ENCODE data around the gene ANKRD13A. TPM values are rescaled to one million over a fixed set of nuclear protein-coding genes. Genes with fewer than 3 reads are reported as not detected.

ANKRD13A gene
- 24.6 and 25.9 TPM in 2 replicates for total RNA-seq (2014; rRNA removed; shearing (Covaris generic))

DNA sequence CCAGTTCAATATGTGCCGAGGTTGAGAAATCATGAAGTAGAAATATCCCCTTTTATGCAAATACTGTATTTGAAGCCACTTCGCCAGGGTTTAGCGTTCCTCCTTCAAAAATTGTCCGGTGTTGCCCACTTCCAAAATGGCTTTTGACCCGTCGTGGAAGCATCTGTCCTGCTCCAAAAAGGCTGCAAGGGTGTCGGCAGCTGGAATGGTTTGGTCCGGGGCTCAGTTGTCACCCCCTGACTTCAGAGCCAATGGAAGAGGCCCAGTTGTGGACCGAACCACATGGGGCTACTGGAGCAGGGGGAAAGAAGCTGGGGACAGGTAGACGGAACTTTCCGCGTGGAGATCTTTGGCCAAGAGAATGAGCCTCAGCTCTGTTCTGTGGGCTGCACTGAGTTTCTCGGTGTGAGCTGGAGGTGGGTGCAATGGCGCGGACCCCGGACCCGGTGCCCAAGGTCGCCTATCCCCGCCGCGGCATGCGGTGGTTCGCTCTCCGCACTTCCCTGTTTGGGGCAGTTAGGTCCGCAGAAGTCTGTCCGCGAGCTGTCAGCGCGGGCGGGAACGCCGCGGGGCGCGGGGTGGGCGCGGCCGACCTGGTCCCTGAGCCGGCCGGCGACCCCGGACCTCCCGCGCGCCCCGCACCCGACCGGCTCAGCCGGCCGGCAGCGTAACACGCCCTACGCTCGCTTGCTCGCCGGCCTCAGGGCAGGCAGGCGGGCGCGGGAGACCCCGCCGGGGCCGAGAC is at the start of gene ANKRD13A:
Gene ANKRD13A (plus strand): TSS at position 527 of the 745 bp plus-strand sequence. CDS start 259 bp downstream, outside the sequence.
- H3K4me3 ChIP-seq (ENCODE audit: insufficient read depth, low read depth, low read length), result peak within 1 kb of the TSS; percentile 73
- peak; percentile 90 for DNase-seq
- no peaks in the 10 kb centered on the region for H3K36me3 ChIP-seq (replicated peaks; ENCODE audit: control insufficient read depth, insufficient read depth, low read length)
- peaks cover 9% of the 10 kb centered on the region for H3K27me3 ChIP-seq (ENCODE audit: control insufficient read depth, insufficient read depth, low read length)

- Histone ChIP-seq H3K27me3 (ENCODE audit: control insufficient read depth, insufficient read depth, low read length) (no peaks in the 10 kb centered on the region), H3K4me3 (ENCODE audit: insufficient read depth, low read depth, low read length) (no peak overlapping the region), H3K36me3 (replicated peaks; ENCODE audit: control insufficient read depth, insufficient read depth, low read length) (peaks cover 17% of the 10 kb centered on the region)
- DNase-seq, result no peak
These were observed 48.6 kb upstream of the ANKRD13A start for GRCh38 chr12:109950625-109951024.

GRCh38 chr12:109951136-109951535 is 48.1 kb upstream of the ANKRD13A start:
- DNase-seq, result no peak
- Histone ChIP-seq H3K4me3 (ENCODE audit: insufficient read depth, low read depth, low read length) (no peak overlapping the region), H3K36me3 (replicated peaks; ENCODE audit: control insufficient read depth, insufficient read depth, low read length) (peaks cover 17% of the 10 kb centered on the region), H3K27me3 (ENCODE audit: control insufficient read depth, insufficient read depth, low read length) (no peaks in the 10 kb centered on the region)

DNA sequence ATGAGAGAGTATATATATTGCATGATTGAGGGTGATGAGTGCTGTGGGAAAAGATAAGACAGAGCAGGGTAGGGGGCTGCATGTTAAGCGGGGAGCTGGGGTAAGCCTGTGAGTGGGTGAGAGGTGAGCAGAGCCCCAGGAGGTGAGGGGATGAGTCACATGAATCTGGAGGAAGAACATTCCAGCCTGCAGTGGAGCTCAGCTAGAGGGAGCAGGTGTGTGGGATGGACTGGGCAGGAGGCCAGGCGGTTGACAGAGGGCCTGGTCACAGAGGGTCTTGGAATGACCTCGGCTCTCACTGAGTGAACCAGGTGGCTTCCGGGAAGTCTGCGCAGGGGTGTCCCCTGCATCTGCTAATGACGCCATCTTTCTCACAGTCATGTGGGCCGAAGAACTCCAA is 47.5 kb upstream of the ANKRD13A start:
- DNase-seq, result peak; percentile 47

DNA sequence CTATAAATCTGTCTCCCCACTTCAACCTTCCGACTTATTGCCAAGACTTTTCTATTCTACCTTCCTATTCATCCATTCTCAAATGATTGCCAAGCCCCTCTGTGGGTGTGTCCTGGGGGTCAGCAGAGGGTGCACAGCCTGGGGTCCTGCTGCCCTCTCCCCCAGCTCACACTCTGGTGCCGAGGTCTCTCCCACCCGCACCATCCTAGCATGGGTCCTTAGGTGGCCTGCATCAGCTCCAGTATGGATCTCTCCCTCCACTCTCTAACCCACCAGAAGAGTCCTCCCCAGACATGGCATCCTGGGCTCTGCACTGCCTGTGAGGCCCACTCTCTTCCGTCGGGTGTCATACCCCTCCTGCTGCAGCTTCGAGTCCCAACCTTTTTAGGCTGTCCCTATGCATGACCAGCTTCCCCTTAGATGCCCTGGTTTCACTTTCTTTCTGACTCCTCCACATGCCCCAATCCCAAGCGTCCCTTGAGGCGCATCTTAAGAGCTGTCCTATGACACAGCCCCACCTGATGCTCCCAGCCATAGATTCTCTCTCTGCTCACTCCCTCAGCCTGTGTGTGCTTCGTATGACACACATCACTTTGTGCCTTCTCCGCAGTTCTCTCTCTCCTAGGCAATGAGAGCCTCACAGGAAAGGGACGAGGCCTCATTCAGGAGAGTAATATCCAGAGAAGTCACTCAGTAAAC is 46.9 kb upstream of the ANKRD13A start:
- H3K27me3 ChIP-seq (ENCODE audit: control insufficient read depth, insufficient read depth, low read length), result no peaks in the 10 kb centered on the region
- H3K4me3 ChIP-seq (ENCODE audit: insufficient read depth, low read depth, low read length), result no peak overlapping the region
- peaks cover 15% of the 10 kb centered on the region for H3K36me3 ChIP-seq (replicated peaks; ENCODE audit: control insufficient read depth, insufficient read depth, low read length)
- DNase-seq, result no peak

More for the DNA sequence above, 47.5 kb upstream of the ANKRD13A start:
- Histone ChIP-seq H3K36me3 (replicated peaks; ENCODE audit: control insufficient read depth, insufficient read depth, low read length) (peaks cover 17% of the 10 kb centered on the region), H3K4me3 (ENCODE audit: insufficient read depth, low read depth, low read length) (no peak overlapping the region), H3K27me3 (ENCODE audit: control insufficient read depth, insufficient read depth, low read length) (no peaks in the 10 kb centered on the region)

DNA sequence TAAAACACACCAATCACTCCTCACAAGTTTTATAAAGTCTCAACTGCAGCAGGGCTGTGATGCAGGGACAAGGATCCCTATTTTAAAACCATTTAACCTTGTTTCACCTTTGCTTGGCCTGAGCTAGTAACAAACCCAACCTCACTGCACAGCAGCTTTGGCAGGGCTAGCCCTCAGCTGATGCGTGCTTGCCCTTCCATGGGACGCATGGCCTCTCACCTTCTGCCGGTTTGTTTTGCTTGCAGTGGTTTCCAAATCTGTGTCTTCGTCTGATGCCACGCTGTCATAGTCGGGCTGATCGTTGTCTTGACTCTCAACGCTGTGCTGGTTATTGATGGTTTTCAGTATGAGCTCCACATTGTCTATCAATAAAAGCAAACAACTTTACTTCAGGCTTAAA is 46.4 kb upstream of the ANKRD13A start:
- H3K27me3 ChIP-seq (ENCODE audit: control insufficient read depth, insufficient read depth, low read length), result no peaks in the 10 kb centered on the region
- peaks cover 15% of the 10 kb centered on the region for H3K36me3 ChIP-seq (replicated peaks; ENCODE audit: control insufficient read depth, insufficient read depth, low read length)
- DNase-seq, result no peak
- H3K4me3 ChIP-seq (ENCODE audit: insufficient read depth, low read depth, low read length), result no peak overlapping the region

DNA sequence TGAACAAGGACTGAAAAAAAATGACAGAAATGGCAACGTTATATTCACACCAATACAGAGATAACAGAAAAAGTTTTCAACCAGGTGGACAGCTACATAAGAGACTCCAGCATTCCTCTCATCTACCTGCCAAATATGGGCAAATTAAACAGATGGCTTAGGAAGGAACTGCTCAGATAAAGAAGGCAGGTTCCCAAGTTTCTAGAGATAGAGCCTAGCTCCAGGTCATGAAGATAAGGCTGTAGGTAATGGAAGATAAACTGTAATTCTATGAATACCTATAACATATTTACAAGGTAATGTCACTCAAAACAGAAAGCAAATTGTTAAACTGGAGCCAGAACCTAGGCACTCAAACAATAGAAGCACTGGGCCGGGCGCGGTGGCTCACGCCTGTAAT is 45.6 kb upstream of the ANKRD13A start:
- no peak overlapping the region for H3K4me3 ChIP-seq (ENCODE audit: insufficient read depth, low read depth, low read length)
- peaks cover 15% of the 10 kb centered on the region for H3K36me3 ChIP-seq (replicated peaks; ENCODE audit: control insufficient read depth, insufficient read depth, low read length)
- DNase-seq, result no peak
- H3K27me3 ChIP-seq (ENCODE audit: control insufficient read depth, insufficient read depth, low read length), result no peaks in the 10 kb centered on the region

- Histone ChIP-seq H3K4me3 (ENCODE audit: insufficient read depth, low read depth, low read length) (no peak overlapping the region), H3K27me3 (ENCODE audit: control insufficient read depth, insufficient read depth, low read length) (no peaks in the 10 kb centered on the region), H3K36me3 (replicated peaks; ENCODE audit: control insufficient read depth, insufficient read depth, low read length) (peaks cover 1% of the 10 kb centered on the region)
- no peak for DNase-seq
These were observed 40.9 kb upstream of the ANKRD13A start for GRCh38 chr12:109958374-109958773.

- no peak for DNase-seq
- Histone ChIP-seq H3K4me3 (ENCODE audit: insufficient read depth, low read depth, low read length) (no peak overlapping the region), H3K27me3 (ENCODE audit: control insufficient read depth, insufficient read depth, low read length) (no peaks in the 10 kb centered on the region), H3K36me3 (replicated peaks; ENCODE audit: control insufficient read depth, insufficient read depth, low read length) (peaks cover 1% of the 10 kb centered on the region)
These were observed 39.7 kb upstream of the ANKRD13A start for GRCh38 chr12:109959411-109960093.

GRCh38 chr12:109961201-109961600 is 38.0 kb upstream of the ANKRD13A start:
- peaks cover 1% of the 10 kb centered on the region for H3K36me3 ChIP-seq (replicated peaks; ENCODE audit: control insufficient read depth, insufficient read depth, low read length)
- no peaks in the 10 kb centered on the region for H3K27me3 ChIP-seq (ENCODE audit: control insufficient read depth, insufficient read depth, low read length)
- no peak for DNase-seq
- no peak overlapping the region for H3K4me3 ChIP-seq (ENCODE audit: insufficient read depth, low read depth, low read length)

DNA sequence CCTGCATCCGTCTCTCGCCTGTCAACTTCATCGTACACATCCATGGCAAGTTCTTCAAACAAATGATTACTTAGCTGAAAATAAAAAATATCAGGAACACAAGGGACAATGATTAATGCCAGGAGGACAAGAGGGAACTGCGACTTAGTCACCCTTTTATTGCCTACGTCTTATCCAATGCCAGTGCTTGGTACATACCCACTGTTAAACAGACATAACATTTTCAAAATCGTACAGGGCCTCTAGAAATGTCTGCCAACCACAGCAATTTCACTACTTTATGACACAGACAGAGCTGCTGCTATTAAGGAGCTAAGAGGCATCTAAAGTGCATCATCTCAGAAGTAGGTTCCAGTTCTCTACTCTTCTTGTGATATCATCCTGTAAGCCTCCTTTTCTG is 37.6 kb upstream of the ANKRD13A start:
- Histone ChIP-seq H3K27me3 (ENCODE audit: control insufficient read depth, insufficient read depth, low read length) (no peaks in the 10 kb centered on the region), H3K4me3 (ENCODE audit: insufficient read depth, low read depth, low read length) (no peak overlapping the region), H3K36me3 (replicated peaks; ENCODE audit: control insufficient read depth, insufficient read depth, low read length) (peaks cover 1% of the 10 kb centered on the region)
- no peak for DNase-seq

DNA sequence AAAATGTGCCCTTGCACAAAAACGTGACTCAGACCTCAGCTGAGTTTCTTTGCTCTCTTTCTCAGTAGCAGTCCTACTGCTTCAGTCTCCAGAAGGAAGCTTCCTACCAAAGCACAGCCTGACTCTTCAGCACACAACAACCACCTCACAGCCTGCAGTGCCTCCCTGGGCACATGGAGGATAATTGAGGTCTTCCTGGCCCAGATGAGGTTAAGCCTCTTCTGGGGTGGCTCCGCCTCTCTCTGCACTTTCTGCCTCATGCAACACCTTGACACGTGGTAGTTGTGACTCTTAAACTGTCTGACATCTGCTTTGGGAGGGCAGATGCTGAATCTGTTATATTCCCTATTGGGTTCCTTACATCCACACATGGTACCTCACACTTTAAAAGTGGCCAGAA is 36.8 kb upstream of the ANKRD13A start:
- H3K27me3 ChIP-seq (ENCODE audit: control insufficient read depth, insufficient read depth, low read length), result no peaks in the 10 kb centered on the region
- H3K4me3 ChIP-seq (ENCODE audit: insufficient read depth, low read depth, low read length), result no peak overlapping the region
- no peak for DNase-seq
- peaks cover 1% of the 10 kb centered on the region for H3K36me3 ChIP-seq (replicated peaks; ENCODE audit: control insufficient read depth, insufficient read depth, low read length)

DNA sequence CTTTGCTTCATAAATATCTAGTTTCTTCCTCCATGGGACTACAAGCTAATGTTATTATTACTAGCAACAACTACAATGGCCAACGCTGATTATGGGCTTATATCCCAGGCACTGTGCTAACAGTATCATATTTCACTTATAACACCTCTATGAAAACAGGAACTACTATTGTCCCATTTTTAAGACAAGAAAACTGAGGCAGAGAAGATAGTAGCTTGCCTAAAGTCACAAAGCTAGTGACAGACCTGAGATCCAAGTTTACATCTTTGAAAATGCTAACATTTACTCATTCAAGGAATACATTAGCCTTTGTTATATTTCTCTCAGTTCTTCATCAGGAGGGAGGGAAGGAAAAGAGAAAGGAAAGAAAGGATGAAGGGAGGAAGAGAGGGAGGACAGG is 35.9 kb upstream of the ANKRD13A start:
- DNase-seq, result no peak
- Histone ChIP-seq H3K4me3 (ENCODE audit: insufficient read depth, low read depth, low read length) (no peak overlapping the region), H3K27me3 (ENCODE audit: control insufficient read depth, insufficient read depth, low read length) (no peaks in the 10 kb centered on the region), H3K36me3 (replicated peaks; ENCODE audit: control insufficient read depth, insufficient read depth, low read length) (peaks cover 1% of the 10 kb centered on the region)

DNA sequence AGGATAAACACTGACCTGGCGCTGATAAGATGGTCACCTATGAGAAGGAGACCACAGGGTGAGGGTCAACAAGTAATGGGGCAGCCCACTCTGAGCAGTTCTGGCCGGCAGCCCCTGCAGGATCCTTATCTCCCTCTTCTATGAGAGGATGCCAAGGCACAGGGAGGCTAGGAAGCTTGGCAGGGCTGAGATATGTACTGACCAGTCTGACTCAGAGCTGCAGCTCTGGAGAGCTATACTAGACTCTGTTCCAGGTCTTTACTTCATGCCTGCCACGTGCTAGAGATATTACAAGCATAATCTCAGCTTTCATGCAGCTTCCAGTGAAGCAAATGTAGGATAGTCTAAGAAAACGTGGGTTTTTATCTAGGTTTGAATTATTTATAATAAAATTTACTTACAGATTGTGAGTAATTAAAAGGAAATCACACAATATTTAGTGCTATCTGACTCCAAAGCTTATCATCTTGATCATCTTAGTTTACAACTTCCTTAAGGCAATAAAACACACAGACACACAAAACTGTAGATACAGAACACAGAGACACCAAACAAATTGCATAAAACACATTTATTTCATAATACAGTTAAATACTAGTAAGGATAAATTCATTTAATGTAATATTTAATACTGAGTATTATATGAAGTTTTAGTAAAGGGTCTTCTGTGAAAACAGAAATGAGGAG is 35.3 kb upstream of the ANKRD13A start:
- peaks cover 1% of the 10 kb centered on the region for H3K36me3 ChIP-seq (replicated peaks; ENCODE audit: control insufficient read depth, insufficient read depth, low read length)
- H3K4me3 ChIP-seq (ENCODE audit: insufficient read depth, low read depth, low read length), result no peak overlapping the region
- no peaks in the 10 kb centered on the region for H3K27me3 ChIP-seq (ENCODE audit: control insufficient read depth, insufficient read depth, low read length)
- no peak for DNase-seq

Data from H7 (cell line).